Measurements from ENCODE around the gene CXCL14.

The CXCL14 gene

DNA sequence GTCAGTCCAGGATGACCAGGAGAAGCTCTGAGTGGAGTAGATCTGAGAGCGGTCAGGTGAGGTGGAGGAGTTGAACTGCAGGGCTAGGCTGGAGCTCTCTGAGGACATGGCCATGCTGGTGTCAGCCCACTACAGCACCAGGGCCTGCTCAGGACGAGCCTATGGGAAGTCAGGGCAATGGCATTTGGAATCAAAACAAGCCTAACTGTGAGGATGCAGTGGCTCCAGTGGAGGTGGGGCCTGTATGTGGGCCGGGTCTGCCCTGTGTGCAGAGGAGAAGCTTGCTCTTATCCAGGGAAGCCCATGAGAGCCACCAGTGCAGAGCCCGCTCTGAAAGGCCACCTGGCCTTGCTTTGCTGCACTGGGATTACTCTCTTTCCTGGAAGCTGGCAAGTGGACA is 11.1 kb downstream of the CXCL14 start:
- DNase-seq (ENCODE audit: low spot score) = no peak

DNA sequence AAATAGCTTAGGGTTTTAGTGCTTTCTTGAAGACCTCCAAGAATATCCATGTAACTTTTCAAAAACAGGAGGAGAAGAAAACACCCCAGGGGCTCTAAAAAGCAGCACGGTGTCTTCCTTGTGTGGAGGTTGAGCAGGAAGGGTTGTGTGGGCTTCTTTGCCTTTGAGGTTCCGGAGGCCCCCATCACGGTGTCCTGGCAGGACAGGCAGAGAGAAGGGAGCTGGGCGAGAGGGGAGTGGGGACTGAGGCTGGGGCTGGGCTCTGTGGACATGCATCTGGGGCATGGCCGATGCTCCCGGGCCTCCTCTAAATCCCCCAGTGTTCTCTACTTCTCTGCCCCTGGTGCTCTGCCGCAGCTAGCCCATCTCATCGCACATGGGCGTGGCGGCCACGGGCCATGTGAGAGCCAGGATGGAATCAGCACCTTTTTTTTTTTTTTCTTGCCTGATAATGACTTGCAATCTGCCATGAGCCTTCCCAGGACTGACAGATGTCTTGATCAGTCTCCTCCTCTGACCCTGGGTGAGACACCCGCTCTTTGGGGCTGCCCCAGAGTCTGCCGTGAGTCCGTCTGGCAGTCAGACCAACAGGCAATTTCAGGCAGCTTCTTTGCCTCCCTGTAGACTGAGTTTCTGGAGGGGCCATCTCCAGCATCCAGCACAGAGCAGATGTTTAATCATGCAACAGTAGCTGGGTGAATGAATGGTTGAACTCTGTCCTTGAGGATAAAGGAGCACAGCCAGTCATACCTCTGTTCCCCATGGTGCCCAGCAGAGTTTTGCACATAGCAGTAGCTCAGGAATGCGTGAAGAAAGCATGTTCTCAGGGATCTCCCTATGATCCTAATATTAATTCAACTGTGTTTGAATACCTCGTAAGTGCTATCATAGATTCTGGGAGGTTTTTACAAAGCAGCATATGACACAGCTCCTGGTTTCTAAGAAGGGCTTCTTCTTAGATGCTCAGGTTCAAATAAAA is 12.1 kb downstream of the CXCL14 start:
- no peak for DNase-seq (ENCODE audit: low spot score)

- DNase-seq (ENCODE audit: low spot score) = peak; percentile 88
Measured at GRCh38 chr5:135565725-135566421, 12.9 kb downstream of the CXCL14 start.

DNA sequence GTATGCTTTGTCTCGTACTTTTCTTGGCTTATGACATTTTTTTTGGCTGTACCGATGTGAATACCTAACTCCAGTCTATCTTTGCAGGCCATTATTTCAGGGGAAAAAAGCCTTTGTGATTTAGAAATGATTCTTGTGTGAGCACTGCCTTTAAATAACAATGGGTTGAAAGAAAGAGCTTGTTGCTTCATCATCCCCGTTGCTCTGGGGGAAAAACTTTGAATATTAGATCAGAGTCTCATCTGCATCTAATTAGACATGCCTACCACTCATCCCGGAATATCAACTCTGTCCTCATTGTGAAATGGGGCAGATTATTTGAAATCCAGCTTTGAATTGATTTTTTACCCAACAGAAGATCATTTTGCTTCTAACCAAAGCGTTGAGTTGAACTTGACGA is 13.5 kb downstream of the CXCL14 start:
- no peak for DNase-seq (ENCODE audit: low spot score)

DNA sequence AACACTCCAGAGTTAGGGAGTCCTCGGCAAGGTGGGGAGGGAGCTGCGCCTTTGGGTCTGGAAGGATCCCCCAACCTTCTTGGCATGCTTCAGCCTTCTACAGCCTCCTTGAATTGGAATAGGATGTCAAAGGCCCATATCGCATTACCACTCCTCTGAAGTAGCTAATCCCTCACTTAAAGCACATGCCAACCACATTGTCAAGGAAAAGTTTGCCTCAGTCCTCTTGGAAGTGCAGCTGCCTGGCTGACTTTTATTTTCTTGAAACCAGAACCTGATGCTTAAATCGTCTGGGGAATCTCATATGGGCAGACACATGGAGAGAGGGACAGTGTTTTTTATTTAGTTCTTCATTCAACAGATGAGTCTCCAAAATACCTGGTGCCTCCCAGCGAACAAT is 14.5 kb downstream of the CXCL14 start:
- DNase-seq (ENCODE audit: low spot score) = no peak

DNA sequence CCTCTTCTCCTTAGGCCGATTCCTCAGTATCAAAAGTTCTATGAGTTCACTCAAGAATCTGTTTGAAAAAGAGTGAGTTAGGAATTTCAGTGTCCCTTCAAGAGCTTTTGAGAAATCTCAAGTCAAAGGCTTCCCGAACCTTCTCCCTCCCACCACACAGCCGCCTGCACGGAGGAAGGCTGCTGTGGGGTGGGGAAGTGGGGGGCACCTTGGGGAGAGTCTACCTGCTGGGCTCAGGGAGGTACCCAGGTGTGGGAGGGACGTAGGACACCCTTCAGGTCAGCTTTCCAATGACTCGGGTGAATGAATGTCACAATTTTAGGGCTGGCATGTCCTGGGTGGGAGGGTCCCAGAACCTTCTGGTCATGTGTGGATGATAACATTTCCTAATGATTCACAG is 17.5 kb downstream of the CXCL14 start:
- DNase-seq (ENCODE audit: low spot score) = no peak

DNA sequence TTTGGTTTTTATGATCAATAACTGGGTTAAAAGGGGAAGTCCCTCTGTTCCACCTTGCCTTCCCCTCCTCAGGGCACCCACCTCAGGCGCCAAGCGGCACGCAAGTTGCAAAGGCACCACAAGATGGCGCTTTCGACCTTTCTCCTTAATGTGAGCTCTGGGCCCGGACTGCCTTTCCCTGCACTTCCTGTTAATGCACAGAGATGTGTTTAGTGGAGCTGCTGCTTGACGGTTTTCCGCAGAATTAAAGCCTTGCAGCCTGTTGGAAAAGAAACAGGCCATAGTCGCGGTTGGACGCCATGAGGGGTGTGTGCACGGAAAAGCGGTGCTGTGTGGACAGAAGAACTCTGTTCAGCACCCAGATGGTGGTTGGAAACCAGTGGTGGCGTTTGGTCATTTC is 17.9 kb downstream of the CXCL14 start:
- DNase-seq (ENCODE audit: low spot score) = peak; percentile 86

- DNase-seq (ENCODE audit: low spot score) = no peak
Measured at GRCh38 chr5:135559354-135559753, 19.4 kb downstream of the CXCL14 start.

GRCh38 chr5:135557076-135557838 is 21.5 kb downstream of the CXCL14 start:
- no peak for DNase-seq (ENCODE audit: low spot score)

GRCh38 chr5:135556620-135557019 is 22.2 kb downstream of the CXCL14 start:
- no peak for DNase-seq (ENCODE audit: low spot score)

DNA sequence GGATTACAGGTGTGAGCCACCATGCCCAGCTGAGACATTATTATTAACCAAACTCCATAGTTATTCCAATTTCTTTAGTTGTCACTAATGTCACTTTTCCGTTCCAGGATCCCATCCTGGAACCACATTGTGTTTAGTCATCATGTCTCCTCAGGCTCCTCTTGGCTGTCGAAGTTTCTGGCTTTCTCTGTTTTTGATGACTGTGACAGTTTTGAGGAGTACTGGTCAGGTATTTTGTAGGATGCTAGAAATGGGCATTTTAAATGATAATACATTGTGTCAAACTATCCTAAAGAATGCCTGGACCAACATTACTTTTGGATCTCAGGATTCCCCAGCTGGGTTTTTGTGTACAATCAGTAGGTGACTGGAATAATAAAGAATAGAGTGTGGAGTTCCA is 23.3 kb downstream of the CXCL14 start:
- DNase-seq (ENCODE audit: low spot score) = no peak

GRCh38 chr5:135553688-135554462 is 24.9 kb downstream of the CXCL14 start:
- no peak for DNase-seq (ENCODE audit: low spot score)

GRCh38 chr5:135551593-135552447 is 27.0 kb downstream of the CXCL14 start:
- DNase-seq (ENCODE audit: low spot score) = peak; percentile 79

DNA sequence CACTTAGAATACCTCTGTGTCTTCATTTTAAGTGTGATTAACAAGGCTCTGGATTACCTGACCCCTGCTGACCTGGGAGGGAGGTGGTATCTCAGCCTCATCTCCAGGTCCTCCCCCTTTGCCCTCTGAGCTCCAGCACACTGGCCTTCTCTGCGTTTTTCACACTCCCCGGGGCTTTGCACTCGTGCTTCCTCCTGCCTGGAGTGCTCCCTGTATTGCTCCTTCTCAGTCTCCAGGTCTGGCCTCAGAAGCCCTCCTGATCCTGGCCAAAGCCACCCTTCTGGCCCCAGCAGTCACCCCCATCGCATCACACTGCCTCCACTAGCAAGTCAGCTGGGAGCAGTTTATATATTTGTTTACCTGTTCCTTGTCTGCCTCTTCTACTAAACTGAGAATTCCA is 29.4 kb downstream of the CXCL14 start:
- DNase-seq (ENCODE audit: low spot score) = no peak

DNA sequence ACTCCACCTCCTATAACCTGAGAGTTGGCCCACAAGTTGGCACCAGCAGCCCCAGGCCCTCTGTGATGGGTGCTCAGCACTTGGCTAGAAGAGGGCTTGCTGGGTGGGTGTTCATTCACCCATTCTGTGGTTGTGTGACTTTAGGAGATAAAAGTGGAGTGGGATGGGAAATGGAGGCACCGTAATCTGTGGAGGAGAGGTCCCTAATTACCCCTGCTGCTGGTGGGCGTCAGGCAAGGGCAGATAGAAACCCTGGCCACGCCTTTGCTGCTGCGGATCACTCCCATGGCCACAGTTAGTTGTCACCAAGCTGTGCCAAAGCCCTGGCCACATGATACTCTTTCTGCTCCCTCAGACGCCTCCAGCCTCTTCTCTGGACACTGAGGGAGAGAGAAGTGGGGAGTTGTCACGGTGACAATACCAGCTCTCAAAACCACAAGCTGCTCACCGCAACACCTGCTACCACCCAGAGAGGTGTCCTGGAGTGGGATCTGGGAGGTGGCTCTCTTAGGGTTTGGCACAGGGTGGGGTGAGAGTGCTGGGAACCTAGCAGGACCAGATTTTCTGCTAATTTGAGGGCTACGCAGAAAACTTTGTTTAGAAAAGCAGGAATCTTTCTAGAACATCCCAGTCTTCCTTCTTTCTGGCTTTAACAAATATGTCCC is 31.1 kb downstream of the CXCL14 start:
- no peak for DNase-seq (ENCODE audit: low spot score)

GRCh38 chr5:135546912-135547311 is 31.9 kb downstream of the CXCL14 start:
- no peak for DNase-seq (ENCODE audit: low spot score)

- DNase-seq (ENCODE audit: low spot score) = no peak
Measured at GRCh38 chr5:135546101-135546500, 32.7 kb downstream of the CXCL14 start.

DNA sequence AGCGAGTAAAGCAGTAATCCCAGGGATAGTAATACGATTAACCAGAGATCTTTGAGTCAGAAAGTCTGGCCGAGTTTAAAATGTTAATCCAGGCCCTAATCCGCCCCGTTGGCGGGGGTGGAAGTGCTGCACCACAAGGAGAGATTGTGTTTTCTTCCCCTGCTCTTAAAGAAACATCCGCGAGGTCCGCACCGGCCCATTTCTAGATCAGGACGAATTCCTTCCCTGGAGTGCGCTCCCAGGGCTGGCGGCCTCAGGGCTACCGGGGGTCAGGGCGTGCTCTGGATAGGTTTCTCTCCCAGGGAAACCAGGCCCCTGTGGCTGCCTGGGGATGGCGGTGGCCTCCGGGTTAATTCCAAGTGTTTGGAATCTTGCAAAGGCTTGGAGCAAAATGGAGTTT is 33.7 kb downstream of the CXCL14 start:
- DNase-seq (ENCODE audit: low spot score) = peak; percentile 82

GRCh38 chr5:135543485-135544304 is 35.1 kb downstream of the CXCL14 start:
- peak; percentile 83 for DNase-seq (ENCODE audit: low spot score)

Data from ecto neural progenitor cell (in vitro differentiated cells).